Measurements from ENCODE around the gene PITX2. TPM values are rescaled to one million over a fixed set of nuclear protein-coding genes. Genes with fewer than 3 reads are reported as not detected.

Gene PITX2
- polyA plus RNA-seq, 4 donors = 6.5 to 34.3 (median 11.0) TPM

DNA sequence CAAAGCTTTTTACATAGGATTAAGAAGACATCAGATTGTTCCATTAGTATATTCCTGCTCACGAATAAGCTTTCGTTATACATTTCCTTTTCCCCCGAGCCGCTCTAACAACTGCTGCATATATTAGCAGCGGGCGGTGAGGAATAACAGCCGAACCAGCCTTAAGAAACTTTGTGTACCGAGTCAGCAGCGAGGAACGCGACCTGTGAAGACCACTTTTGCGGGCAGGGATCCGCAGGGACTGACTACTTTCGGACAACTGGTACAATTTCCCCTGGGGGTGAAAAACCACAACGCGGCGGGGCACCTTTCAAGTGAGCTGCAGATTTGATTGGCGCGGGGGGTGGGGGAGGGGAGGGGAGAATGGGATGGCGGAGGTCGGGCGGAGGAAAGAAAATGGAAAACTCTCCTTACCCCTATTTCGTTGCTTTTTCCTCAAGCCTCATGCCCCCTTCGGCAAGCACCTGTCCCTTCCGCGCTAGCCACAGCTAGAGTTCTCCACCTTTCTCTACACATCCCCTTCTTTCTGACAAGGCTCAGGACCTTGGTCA is 5.9 kb upstream of the PITX2 start:
- no peak for DNase-seq
- Histone ChIP-seq H3K9me3 (ENCODE audit: control insufficient read depth in 2 of 2, insufficient read depth in 1 of 2, low read depth in 1 of 2, low read length in 1 of 2) (peaks cover 0 to 15% of the 10 kb centered on the region in 2 donors), H3K36me3 (ENCODE audit: control insufficient read depth in 3 of 3, insufficient read depth in 2 of 3, low read depth in 1 of 3, low read length in 3 of 3) (no peaks in the 10 kb centered on the region), H3K4me1 (ENCODE audit: control insufficient read depth in 3 of 3, insufficient read depth in 2 of 3, low read depth in 1 of 3, low read length in 2 of 3) (peaks cover 0 to 18% (median 2%) of the 10 kb centered on the region in 3 donors), H3K27me3 (ENCODE audit: control insufficient read depth in 3 of 3, insufficient read depth in 3 of 3, low read length in 3 of 3) (peaks cover 4 to 98% (median 65%) of the 10 kb centered on the region in 3 donors), H3K4me3 (ENCODE audit: low read depth in 1 of 3, low read length in 3 of 3) (no peak overlapping the region), H3K27ac (ENCODE audit: low read depth in 1 of 3, low read length in 2 of 3) (no peak overlapping the region)
- no peak for FAIRE-seq
- 14 to 15% (median 14%) methylated on average over 23 to 26 of the region's 26 CpGs for WGBS, 3 donors

DNA sequence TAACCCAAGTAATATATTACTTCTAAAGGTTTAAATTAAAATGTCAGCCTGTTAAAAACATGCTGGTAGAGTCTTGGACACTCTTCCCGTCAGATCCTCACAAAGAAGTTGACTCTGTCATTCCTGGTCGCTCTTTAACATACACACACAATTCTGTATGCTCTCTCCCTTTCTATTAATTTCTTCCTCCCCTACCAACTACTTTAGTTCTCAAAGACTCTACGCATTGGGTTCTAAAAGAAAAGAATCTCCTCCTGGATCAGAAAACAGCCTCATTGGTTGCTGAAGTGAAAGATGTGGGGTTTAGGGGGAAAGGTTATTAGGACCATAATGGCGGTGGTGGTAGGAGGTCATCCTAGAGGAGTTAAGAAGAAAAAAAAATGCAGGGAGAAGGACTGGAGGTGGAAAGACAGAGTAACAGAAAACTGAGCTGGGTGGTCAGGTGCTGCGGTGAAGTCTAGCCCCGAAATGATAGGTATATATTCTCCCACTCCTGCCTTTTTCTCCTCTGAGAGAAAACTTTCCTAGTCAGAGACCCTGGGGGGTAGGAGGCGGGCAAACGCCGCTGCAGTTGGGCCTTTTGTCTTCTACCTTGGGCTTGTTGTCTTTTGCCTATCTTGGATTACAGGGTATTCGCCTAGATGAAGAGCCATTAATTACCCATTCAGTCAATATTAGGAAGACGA is 5.2 kb upstream of the PITX2 start:
- Histone ChIP-seq H3K27me3 (ENCODE audit: control insufficient read depth in 3 of 3, insufficient read depth in 3 of 3, low read length in 3 of 3) (peaks cover 4 to 98% (median 60%) of the 10 kb centered on the region in 3 donors), H3K4me1 (ENCODE audit: control insufficient read depth in 3 of 3, insufficient read depth in 2 of 3, low read depth in 1 of 3, low read length in 2 of 3) (peaks cover 0 to 23% (median 2%) of the 10 kb centered on the region in 3 donors), H3K36me3 (ENCODE audit: control insufficient read depth in 3 of 3, insufficient read depth in 2 of 3, low read depth in 1 of 3, low read length in 3 of 3) (no peaks in the 10 kb centered on the region), H3K4me3 (ENCODE audit: low read depth in 1 of 3, low read length in 3 of 3) (no peak overlapping the region), H3K9me3 (ENCODE audit: control insufficient read depth in 2 of 2, insufficient read depth in 1 of 2, low read depth in 1 of 2, low read length in 1 of 2) (peaks cover 0 to 13% of the 10 kb centered on the region in 2 donors), H3K27ac (ENCODE audit: low read depth in 1 of 3, low read length in 2 of 3) (no peak overlapping the region)
- 35 to 44% (median 41%) methylated on average over 11 of the region's 11 CpGs for WGBS, 3 donors
- no peak for FAIRE-seq
- no peak for DNase-seq

DNA sequence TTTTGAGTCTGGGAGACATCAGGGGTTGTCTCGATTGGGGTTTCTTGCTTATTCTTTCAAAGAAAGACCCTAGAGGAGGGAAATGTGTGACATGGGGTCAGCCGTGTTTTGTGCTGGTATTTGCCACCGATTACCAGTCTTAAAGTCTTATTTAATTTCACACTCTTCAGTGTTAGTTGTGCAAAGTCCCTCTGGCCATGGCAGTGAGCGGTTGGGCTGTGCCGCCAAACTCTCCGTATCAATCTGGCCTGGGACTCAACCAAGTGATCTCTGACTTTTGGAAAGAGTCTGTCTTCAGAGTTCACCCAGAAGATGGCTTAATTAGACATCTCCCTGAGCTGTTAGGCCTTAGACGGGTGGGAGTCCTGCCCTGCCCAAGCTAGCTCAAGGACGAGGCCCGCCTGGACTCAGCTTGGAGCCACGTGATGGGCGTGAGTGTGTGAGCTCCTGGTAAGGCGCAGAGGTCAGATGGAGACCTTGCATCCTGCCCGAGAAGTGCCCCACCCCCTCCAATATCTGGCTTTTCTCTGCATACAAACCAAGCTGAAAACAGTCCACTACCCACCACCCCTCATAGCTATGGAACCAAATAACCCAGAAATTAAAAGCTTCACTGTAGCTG is 3.8 kb upstream of the PITX2 start:
- Histone ChIP-seq H3K4me1 (ENCODE audit: control insufficient read depth in 3 of 3, insufficient read depth in 2 of 3, low read depth in 1 of 3, low read length in 2 of 3) (peaks cover 0 to 18% (median 1%) of the 10 kb centered on the region in 3 donors), H3K36me3 (ENCODE audit: control insufficient read depth in 3 of 3, insufficient read depth in 2 of 3, low read depth in 1 of 3, low read length in 3 of 3) (no peaks in the 10 kb centered on the region), H3K27me3 (ENCODE audit: control insufficient read depth in 3 of 3, insufficient read depth in 3 of 3, low read length in 3 of 3) (peaks cover 0 to 98% (median 56%) of the 10 kb centered on the region in 3 donors), H3K9me3 (ENCODE audit: control insufficient read depth in 2 of 2, insufficient read depth in 1 of 2, low read depth in 1 of 2, low read length in 1 of 2) (peaks cover 0 to 5% of the 10 kb centered on the region in 2 donors), H3K4me3 (ENCODE audit: low read depth in 1 of 3, low read length in 3 of 3) (no peak overlapping the region), H3K27ac (ENCODE audit: low read depth in 1 of 3, low read length in 2 of 3) (no peak overlapping the region)
- no peak for DNase-seq
- no peak for FAIRE-seq
- WGBS, 3 donors = 46 to 54% (median 50%) methylated on average over 13 of the region's 13 CpGs

DNA sequence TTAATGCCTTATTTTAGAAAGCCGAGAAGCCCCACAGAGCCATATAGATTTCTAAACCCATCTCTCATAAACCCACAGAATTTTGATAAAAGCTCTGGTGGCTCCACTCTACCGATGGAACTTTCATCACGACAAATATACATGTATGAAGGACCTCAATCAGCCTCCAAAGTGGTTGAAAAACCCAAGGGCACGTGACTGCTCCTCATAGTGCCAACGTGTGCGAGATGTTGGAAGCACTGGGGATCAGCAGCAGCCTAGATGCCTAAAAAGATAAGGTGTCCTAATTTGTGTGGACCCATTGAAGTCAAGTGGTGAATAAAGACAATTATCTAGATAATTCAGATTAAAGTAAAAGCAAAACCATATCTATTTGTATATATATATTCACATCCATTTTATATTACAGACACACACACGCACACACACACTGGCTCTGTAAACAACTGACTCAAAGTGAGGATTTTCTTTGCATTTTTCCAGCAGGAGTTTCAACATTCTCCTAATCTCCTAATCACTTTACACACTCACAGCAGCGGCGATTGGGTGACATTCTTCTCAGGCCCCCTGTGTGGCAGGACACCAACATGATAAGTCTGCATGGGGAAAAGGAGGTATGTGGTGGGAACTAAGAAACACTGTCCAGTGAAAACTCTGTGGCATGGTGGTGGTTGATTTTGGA is 2.8 kb upstream of the PITX2 start:
- Histone ChIP-seq H3K9me3 (ENCODE audit: control insufficient read depth in 2 of 2, insufficient read depth in 1 of 2, low read depth in 1 of 2, low read length in 1 of 2) (peaks cover 0 to 5% of the 10 kb centered on the region in 2 donors), H3K4me3 (ENCODE audit: low read depth in 1 of 3, low read length in 3 of 3) (no peak overlapping the region), H3K27ac (ENCODE audit: low read depth in 1 of 3, low read length in 2 of 3) (no peak overlapping the region), H3K27me3 (ENCODE audit: control insufficient read depth in 3 of 3, insufficient read depth in 3 of 3, low read length in 3 of 3) (peaks cover 0 to 100% (median 54%) of the 10 kb centered on the region in 3 donors), H3K4me1 (ENCODE audit: control insufficient read depth in 3 of 3, insufficient read depth in 2 of 3, low read depth in 1 of 3, low read length in 2 of 3) (peaks cover 0 to 13% (median 0%) of the 10 kb centered on the region in 3 donors), H3K36me3 (ENCODE audit: control insufficient read depth in 3 of 3, insufficient read depth in 2 of 3, low read depth in 1 of 3, low read length in 3 of 3) (peaks cover 0 to 3% (median 0%) of the 10 kb centered on the region in 3 donors)
- 39 to 52% (median 41%) methylated on average over 9 of the region's 9 CpGs for WGBS, 3 donors
- no peak for FAIRE-seq
- DNase-seq = no peak

DNA sequence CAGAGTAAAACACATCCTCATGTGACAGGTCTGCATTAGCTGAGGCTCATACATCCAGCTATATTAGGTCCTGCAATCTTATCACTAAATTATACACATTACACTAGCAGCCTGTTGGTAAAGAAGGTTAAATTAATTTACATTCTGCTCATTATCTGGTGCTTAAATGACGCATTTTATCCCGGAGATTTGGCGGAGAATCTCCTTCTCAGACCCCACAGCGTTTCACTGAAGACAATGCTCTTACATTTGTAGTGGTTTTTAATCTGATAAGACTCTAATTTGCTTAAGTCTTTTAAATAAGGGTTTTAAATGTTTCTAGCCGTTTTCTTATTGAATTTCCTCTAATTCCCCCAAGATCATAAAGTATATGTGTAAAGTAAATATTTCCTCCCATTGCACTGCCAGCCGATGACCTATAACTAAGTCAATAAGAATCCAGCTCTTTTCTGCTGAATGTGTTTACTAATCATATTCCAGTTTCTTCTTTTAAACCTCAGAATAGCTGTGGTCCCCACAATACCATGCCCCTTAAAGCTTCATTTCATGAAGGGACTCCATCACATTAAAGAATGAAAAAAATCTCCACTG is 2.1 kb upstream of the PITX2 start:
- WGBS, 3 donors = 27 to 36% (median 34%) methylated on average over 6 of the region's 6 CpGs
- no peak for FAIRE-seq
- peaks cover 0 to 97% (median 53%) of the 10 kb centered on the region in 3 donors for H3K27me3 ChIP-seq (ENCODE audit: control insufficient read depth in 3 of 3, insufficient read depth in 3 of 3, low read length in 3 of 3)
- H3K4me3 ChIP-seq (ENCODE audit: low read depth in 1 of 3, low read length in 3 of 3) = no peak overlapping the region
- DNase-seq = no peak
- H3K36me3 ChIP-seq (ENCODE audit: control insufficient read depth in 3 of 3, insufficient read depth in 2 of 3, low read depth in 1 of 3, low read length in 3 of 3) = peaks cover 0 to 5% (median 0%) of the 10 kb centered on the region in 3 donors
- peaks cover 0 to 5% of the 10 kb centered on the region in 2 donors for H3K9me3 ChIP-seq (ENCODE audit: control insufficient read depth in 2 of 2, insufficient read depth in 1 of 2, low read depth in 1 of 2, low read length in 1 of 2)
- no peak overlapping the region for H3K27ac ChIP-seq (ENCODE audit: low read depth in 1 of 3, low read length in 2 of 3)
- H3K4me1 ChIP-seq (ENCODE audit: control insufficient read depth in 3 of 3, insufficient read depth in 2 of 3, low read depth in 1 of 3, low read length in 2 of 3) = peaks cover 0 to 11% (median 0%) of the 10 kb centered on the region in 3 donors

DNA sequence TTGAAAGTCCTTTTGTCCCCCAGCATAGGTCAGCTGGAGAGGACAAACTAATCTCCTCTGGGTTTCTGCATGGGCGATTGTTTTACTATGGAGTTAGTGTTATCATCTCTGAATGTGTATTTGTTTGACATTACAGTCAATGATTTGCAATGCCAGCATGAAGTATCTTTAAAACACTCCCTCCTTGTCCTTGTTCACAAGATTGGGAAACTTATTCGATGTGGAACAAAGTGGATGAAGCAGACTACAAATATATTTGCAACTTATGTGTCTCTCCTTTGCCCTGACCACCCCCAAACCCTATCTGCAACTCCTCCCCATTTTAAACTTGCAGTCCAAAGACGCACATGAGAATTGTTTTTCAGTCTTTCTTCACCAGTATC is 1.5 kb upstream of the PITX2 start:
- H3K9me3 ChIP-seq (ENCODE audit: control insufficient read depth in 2 of 2, insufficient read depth in 1 of 2, low read depth in 1 of 2, low read length in 1 of 2) = peaks cover 0 to 5% of the 10 kb centered on the region in 2 donors
- no peak overlapping the region for H3K4me3 ChIP-seq (ENCODE audit: low read depth in 1 of 3, low read length in 3 of 3)
- 25 to 29% (median 25%) methylated on average over 3 of the region's 3 CpGs for WGBS, 3 donors
- H3K27me3 ChIP-seq (ENCODE audit: control insufficient read depth in 3 of 3, insufficient read depth in 3 of 3, low read length in 3 of 3) = peaks cover 0 to 97% (median 47%) of the 10 kb centered on the region in 3 donors
- H3K4me1 ChIP-seq (ENCODE audit: control insufficient read depth in 3 of 3, insufficient read depth in 2 of 3, low read depth in 1 of 3, low read length in 2 of 3) = peaks cover 0 to 11% (median 0%) of the 10 kb centered on the region in 3 donors
- no peak overlapping the region for H3K27ac ChIP-seq (ENCODE audit: low read depth in 1 of 3, low read length in 2 of 3)
- DNase-seq (no peak), FAIRE-seq (no peak)
- peaks cover 0 to 5% (median 0%) of the 10 kb centered on the region in 3 donors for H3K36me3 ChIP-seq (ENCODE audit: control insufficient read depth in 3 of 3, insufficient read depth in 2 of 3, low read depth in 1 of 3, low read length in 3 of 3)

DNA sequence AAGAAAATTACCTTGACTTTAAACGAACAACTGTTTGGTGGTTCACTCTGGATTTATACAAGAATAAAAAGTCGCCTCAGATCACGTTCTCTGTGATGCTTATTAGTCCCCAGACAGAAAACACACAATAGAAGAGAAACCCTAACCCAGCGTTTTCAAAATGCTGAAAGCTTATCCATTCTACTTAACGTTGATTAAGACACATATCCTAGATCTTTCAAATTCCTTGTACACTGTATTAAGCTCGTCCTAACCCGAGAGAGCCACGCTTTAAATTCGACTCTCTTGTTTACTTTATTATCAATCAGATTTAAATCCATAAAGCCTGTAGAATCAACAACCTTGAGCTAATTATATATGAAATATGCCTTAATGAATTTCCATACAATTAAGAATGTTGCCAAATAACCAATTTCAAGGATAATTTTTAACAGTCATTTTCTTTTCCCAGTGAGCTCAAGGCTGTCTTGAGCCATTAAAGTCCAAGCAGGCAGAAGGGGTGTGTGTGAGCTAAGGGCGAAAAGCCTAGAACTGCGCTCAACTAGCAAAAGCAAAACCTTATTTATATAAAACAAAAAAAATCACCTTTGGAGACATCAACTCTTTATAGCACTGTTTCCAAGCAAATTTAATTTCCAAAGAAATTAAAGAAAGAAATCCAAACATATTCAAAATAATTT is 981 bp upstream of the PITX2 start:
- H3K36me3 ChIP-seq (ENCODE audit: control insufficient read depth in 3 of 3, insufficient read depth in 2 of 3, low read depth in 1 of 3, low read length in 3 of 3) = peaks cover 0 to 5% (median 0%) of the 10 kb centered on the region in 3 donors
- H3K27ac ChIP-seq (ENCODE audit: low read depth in 1 of 3, low read length in 2 of 3) = no peak overlapping the region
- H3K27me3 ChIP-seq (ENCODE audit: control insufficient read depth in 3 of 3, insufficient read depth in 3 of 3, low read length in 3 of 3) = peaks cover 0 to 97% (median 45%) of the 10 kb centered on the region in 3 donors
- WGBS, 3 donors = 28 to 39% (median 30%) methylated on average over 11 of the region's 11 CpGs
- DNase-seq (no peak), FAIRE-seq (no peak)
- no peak overlapping the region for H3K4me3 ChIP-seq (ENCODE audit: low read depth in 1 of 3, low read length in 3 of 3)
- H3K9me3 ChIP-seq (ENCODE audit: control insufficient read depth in 2 of 2, insufficient read depth in 1 of 2, low read depth in 1 of 2, low read length in 1 of 2) = no peaks in the 10 kb centered on the region
- H3K4me1 ChIP-seq (ENCODE audit: control insufficient read depth in 3 of 3, insufficient read depth in 2 of 3, low read depth in 1 of 3, low read length in 2 of 3) = peaks cover 0 to 7% (median 0%) of the 10 kb centered on the region in 3 donors

All from small intestine (tissue), 7 donors.